ENCODE results near the gene RNF208.

GRCh38 chr9:137190315-137190856 is 31.7 kb downstream of the RNF208 start:
- no peak for TF ChIP-seq ZNF843 (tag by site-specific recombination; IDR thresholded peaks at IDR 0.05)
- no peak for TF ChIP-seq ZNF664 (tag by site-specific recombination; IDR thresholded peaks at IDR 0.05)
- peak; percentile 46; the same call in 1 of the 2 replicates for TF ChIP-seq CTCF (tag by site-specific recombination; IDR thresholded peaks at IDR 0.05)
- no peak for TF ChIP-seq YY1 (tag by site-specific recombination; IDR thresholded peaks at IDR 0.05)
- TF ChIP-seq ZNF701 (tag by site-specific recombination; IDR thresholded peaks at IDR 0.05), result no peak
- no peak for TF ChIP-seq ZNF10 (tag by site-specific recombination; IDR thresholded peaks at IDR 0.05)
- no peak for TF ChIP-seq ATF2 (tag by site-specific recombination; IDR thresholded peaks at IDR 0.05; ENCODE audit: low read depth)

Measured in HEK293 (cell line).